HepG2 (cell line): Measurements from ENCODE around the gene SETD5. TPM values are rescaled to one million over a fixed set of nuclear protein-coding genes. Genes with fewer than 3 reads are reported as not detected.

Experiments
- ATAC-seq: fragments of 200-7000 bp; cut with Tn5 transposase; 3 replicates; pipeline ENCODE4 v1.9.1; 2020; ENCODE audit warnings: mild to moderate bottlenecking, moderate library complexity
- BruUV-seq: library from RNA; stranded (reverse); fragments of 400-500 nt; replicated peaks from 2 replicates; lab custom pipeline; 2021; lab: Mats Ljungman, UMichigan
- CTCF ChIA-PET: fragments of 300-600 bp; formaldehyde crosslinking; extraction: SDS; loops from one replicate; lab custom pipeline; 2021; ENCODE audit warnings: low total read pairs, inconsistent platforms, low intra/inter-chr PET ratio; lab: Yijun Ruan, JAX
- POLR2A ChIA-PET: fragments of 350-600 bp; sonication (Branson Sonifier 250); formaldehyde crosslinking; loops from one replicate; lab custom pipeline; 2020; ENCODE audit warnings: antibody characterized with exemption, inconsistent platforms; lab: Yijun Ruan, JAX
- DNase-seq: peaks from one replicate; pipeline ENCODE4 v3.0.0-alpha.2; 2015; ENCODE audit warnings: low spot score
- FAIRE-seq: peaks from 3 replicates; lab custom pipeline; 2011; peaks lifted over from hg19 to GRCh38; lab: Jason Lieb, UNC
- H2AFZ ChIP-seq: one replicate; pipeline ENCODE4 v1.6.1; 2011; ENCODE audit warnings: low read length, inconsistent platforms
- H3K27ac ChIP-seq: fragments of 300-600 bp; 3 replicates; pipeline ENCODE4 v1.8.0; 2011; ENCODE audit warnings: mixed run types, mild to moderate bottlenecking, mixed read lengths, low read length, inconsistent platforms; ENCODE audit not compliant: insufficient read depth; ENCODE audit errors: extremely low read length
- H3K27me3 ChIP-seq, 2 experiments: fragments of 200-600 bp in 1 of 2; 2 replicates in 1 of 2; 3 replicates in 1 of 2; pipeline versions ENCODE4 v1.6.0 to v1.8.0; 2011; ENCODE audit warnings: low read length in 2 of 2, mild to moderate bottlenecking in 2 of 2, moderate library complexity in 2 of 2, inconsistent platforms in 1 of 2; ENCODE audit not compliant: insufficient read depth in 2 of 2, control insufficient read depth in 1 of 2
- H3K36me3 ChIP-seq, 2 experiments: fragments of 200-600 bp in 1 of 2; replicated peaks in 1 of 2; 2 replicates in 1 of 2; 3 replicates in 1 of 2; pipeline versions ENCODE4 v1.5.1 to v1.8.0; 2011; ENCODE audit warnings: low read length in 2 of 2, inconsistent platforms in 1 of 2; ENCODE audit not compliant: insufficient read depth in 2 of 2, control insufficient read depth in 1 of 2
- H3K4me1 ChIP-seq: 2 replicates; pipeline ENCODE4 v1.5.1; 2012; ENCODE audit warnings: low read length, inconsistent platforms; ENCODE audit not compliant: insufficient read depth
- H3K4me2 ChIP-seq: 2 replicates; pipeline ENCODE4 v1.6.0; 2011; ENCODE audit warnings: low read depth, low read length, inconsistent platforms
- H3K4me3 ChIP-seq, 3 experiments: fragments of 200-600 bp in 1 of 3; sonication (generic), shearing (Covaris generic) in 1 of 3; replicated peaks in 1 of 3; 2 replicates each; pipeline ENCODE4 v1.5.1; 2011 to 2016; ENCODE audit warnings: low read length in 3 of 3, inconsistent platforms in 2 of 3, low read depth in 2 of 3, mild to moderate bottlenecking in 2 of 3, control low read depth in 1 of 3, mixed read lengths in 1 of 3; ENCODE audit not compliant: insufficient read depth in 1 of 3
- H3K79me2 ChIP-seq: one replicate; pipeline ENCODE4 v1.6.1; 2011; ENCODE audit warnings: low read length, inconsistent platforms; ENCODE audit not compliant: insufficient read depth
- H3K9ac ChIP-seq: 2 replicates; pipeline ENCODE4 v1.6.0; 2011; ENCODE audit warnings: mild to moderate bottlenecking, low read depth, low read length, inconsistent platforms; ENCODE audit not compliant: insufficient read depth
- H3K9me3 ChIP-seq: 2 replicates; pipeline ENCODE4 v1.5.1; 2012; ENCODE audit warnings: mild to moderate bottlenecking, low read length
- H4K20me1 ChIP-seq: 2 replicates; pipeline ENCODE4 v1.6.0; 2011; ENCODE audit warnings: inconsistent platforms, mild to moderate bottlenecking, low read length, moderate library complexity; ENCODE audit not compliant: insufficient read depth
- ATF4 ChIP-seq, 2 experiments: fragments of 450-650 bp in 1 of 2; sonication (generic) in 1 of 2; formaldehyde crosslinking; IDR thresholded peaks; 2 replicates each; pipeline versions ENCODE4 v1.5.0 to v1.8.0; 2020 to 2022; ENCODE audit warnings: mild to moderate bottlenecking in 1 of 2, missing genetic modification reagents in 1 of 2
- BRD4 ChIP-seq: sonication (generic); formaldehyde crosslinking; IDR thresholded peaks from 2 replicates; pipeline ENCODE4 v1.4.0; 2020; ENCODE audit warnings: missing genetic modification reagents
- GATAD1 ChIP-seq: IDR thresholded peaks from 2 replicates; pipeline ENCODE4 v1.6.1; 2016; ENCODE audit warnings: missing genetic modification reagents, missing compliant biosample characterization
- GTF3A ChIP-seq: sonication (generic); formaldehyde crosslinking; conservative IDR thresholded peaks from 2 replicates; pipeline ENCODE4 v1.4.0; 2020; ENCODE audit warnings: mild to moderate bottlenecking, missing genetic modification reagents
- HMG20B ChIP-seq: conservative IDR thresholded peaks from 2 replicates; pipeline ENCODE4 v1.6.1; 2016; ENCODE audit warnings: missing genetic modification reagents, missing compliant biosample characterization
- HNF4A ChIP-seq: sonication (generic); formaldehyde crosslinking; IDR thresholded peaks from 2 replicates; pipeline ENCODE4 v1.4.0; 2020; ENCODE audit warnings: missing genetic modification reagents
- MAFF ChIP-seq: IDR thresholded peaks from 2 replicates; pipeline ENCODE4 v1.6.1; 2011; ENCODE audit warnings: low read depth, low read length, improper control_type of control experiment
- MEIS1 ChIP-seq: sonication (generic); formaldehyde crosslinking; IDR thresholded peaks from 2 replicates; pipeline ENCODE4 v1.9.0; 2021; ENCODE audit warnings: mild to moderate bottlenecking, missing genetic modification reagents, moderate library complexity, borderline replicate concordance
- NAIF1 ChIP-seq: sonication (generic); formaldehyde crosslinking; IDR thresholded peaks from 2 replicates; pipeline ENCODE4 v1.5.0; 2020; ENCODE audit warnings: mild to moderate bottlenecking, missing genetic modification reagents, borderline replicate concordance
- RBM22 ChIP-seq: fragments of 200-400 bp; formaldehyde crosslinking; optimal IDR thresholded peaks from 2 replicates; pipeline ENCODE3; 2017; ENCODE audit warnings: mild to moderate bottlenecking, low read length, moderate library complexity
- RCOR2 ChIP-seq: IDR thresholded peaks from 2 replicates; pipeline ENCODE4 v1.6.1; 2016; ENCODE audit warnings: missing biosample characterization, missing genetic modification reagents
- ZMYM2 ChIP-seq: sonication (generic); formaldehyde crosslinking; IDR thresholded peaks from 2 replicates; pipeline ENCODE4 v1.8.0; 2022; ENCODE audit warnings: mild to moderate bottlenecking, missing genetic modification reagents
- WGBS: methylation state at CpG from one replicate; pipeline ENCODE4 v1.1.6; 2017; ENCODE audit warnings: low lambda C conversion rate; 5-methylcytosine and 5-hydroxymethylcytosine counted together
- in situ Hi-C: cut with HindIII; loops from 2 replicates; pipeline ENCODE4 v1.10.0; 2017; ENCODE audit warnings: low pct_unique_long_range_greater_than_20kb; ENCODE audit not compliant: extremely low pct_ligation_motif_present
- intact Hi-C: fragments of 100-400 bp; cut with micrococcal nuclease; formaldehyde crosslinking; loops from one replicate; pipeline ENCODE4 v1.10.0; 2022; ENCODE audit not compliant: unreplicated experiment
- polyA plus RNA-seq, 8 experiments: library from polyadenylated mRNA; depleted of rRNA in 3 of 8; stranded (reverse) in 7 of 8; unstranded in 1 of 8; fragments of >200 nt; fragmentation: Illumina TruSeq in 4 of 8; extraction: Trizol in 4 of 8; gene quantifications; 2 replicates each; pipeline versions ENCODE4 v1.2.1 to v1.2.3, GENCODE V29; 2011 to 2016; ENCODE audit warnings: low read depth in 4 of 8, missing spikeins in 1 of 8, mixed read lengths in 1 of 8; ENCODE audit not compliant: insufficient read depth in 1 of 8
- total RNA-seq, 5 experiments: library from RNA; depleted of rRNA; stranded (reverse); fragments of >200 nt; fragmentation: Illumina TruSeq; extraction: Trizol; gene quantifications; 2 replicates each; pipeline ENCODE4 v1.2.3, GENCODE V29; 2016; ENCODE audit warnings: low read depth in 1 of 5
- TF ChIP-seq, protein P1 (sequence below): sonication (generic); formaldehyde crosslinking; IDR thresholded peaks from 2 replicates; pipeline ENCODE4 v1.4.0; 2020; ENCODE audit warnings: missing genetic modification reagents

Gene SETD5
- total and polyA plus RNA-seq, 2 of the 13 experiments (the other 11 are each of a cell fraction or from before 2014, with no cell fraction given), result 46.8 to 95.8 TPM

DNA sequence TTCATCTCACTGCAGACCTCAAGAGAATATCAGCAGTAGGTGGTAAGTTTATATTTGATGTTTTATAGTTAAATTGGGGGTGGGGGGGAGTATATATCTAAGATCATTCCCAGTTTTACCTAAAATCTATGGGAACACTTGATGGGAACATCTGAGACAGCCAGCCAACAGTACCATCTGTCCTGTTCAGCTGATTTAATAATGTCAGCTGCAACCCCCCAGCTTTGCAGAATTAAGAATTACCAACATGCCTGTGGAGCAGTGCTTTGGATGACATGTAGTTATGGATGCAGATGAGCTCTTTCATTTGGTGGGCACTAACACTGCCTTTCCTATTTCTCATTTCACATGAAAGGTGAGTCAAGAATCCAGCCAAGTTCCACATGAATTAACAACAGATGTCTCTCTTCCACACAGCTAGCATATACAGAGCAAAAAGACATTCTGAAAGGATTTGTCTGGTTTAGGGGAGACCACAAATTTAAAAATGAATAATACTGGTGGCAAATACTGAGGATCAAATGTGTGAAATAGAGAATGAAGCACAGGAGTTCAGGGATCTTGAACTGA, 76.2 kb downstream of the SETD5 start (continued):
- TF ChIP-seq, protein P1, sequence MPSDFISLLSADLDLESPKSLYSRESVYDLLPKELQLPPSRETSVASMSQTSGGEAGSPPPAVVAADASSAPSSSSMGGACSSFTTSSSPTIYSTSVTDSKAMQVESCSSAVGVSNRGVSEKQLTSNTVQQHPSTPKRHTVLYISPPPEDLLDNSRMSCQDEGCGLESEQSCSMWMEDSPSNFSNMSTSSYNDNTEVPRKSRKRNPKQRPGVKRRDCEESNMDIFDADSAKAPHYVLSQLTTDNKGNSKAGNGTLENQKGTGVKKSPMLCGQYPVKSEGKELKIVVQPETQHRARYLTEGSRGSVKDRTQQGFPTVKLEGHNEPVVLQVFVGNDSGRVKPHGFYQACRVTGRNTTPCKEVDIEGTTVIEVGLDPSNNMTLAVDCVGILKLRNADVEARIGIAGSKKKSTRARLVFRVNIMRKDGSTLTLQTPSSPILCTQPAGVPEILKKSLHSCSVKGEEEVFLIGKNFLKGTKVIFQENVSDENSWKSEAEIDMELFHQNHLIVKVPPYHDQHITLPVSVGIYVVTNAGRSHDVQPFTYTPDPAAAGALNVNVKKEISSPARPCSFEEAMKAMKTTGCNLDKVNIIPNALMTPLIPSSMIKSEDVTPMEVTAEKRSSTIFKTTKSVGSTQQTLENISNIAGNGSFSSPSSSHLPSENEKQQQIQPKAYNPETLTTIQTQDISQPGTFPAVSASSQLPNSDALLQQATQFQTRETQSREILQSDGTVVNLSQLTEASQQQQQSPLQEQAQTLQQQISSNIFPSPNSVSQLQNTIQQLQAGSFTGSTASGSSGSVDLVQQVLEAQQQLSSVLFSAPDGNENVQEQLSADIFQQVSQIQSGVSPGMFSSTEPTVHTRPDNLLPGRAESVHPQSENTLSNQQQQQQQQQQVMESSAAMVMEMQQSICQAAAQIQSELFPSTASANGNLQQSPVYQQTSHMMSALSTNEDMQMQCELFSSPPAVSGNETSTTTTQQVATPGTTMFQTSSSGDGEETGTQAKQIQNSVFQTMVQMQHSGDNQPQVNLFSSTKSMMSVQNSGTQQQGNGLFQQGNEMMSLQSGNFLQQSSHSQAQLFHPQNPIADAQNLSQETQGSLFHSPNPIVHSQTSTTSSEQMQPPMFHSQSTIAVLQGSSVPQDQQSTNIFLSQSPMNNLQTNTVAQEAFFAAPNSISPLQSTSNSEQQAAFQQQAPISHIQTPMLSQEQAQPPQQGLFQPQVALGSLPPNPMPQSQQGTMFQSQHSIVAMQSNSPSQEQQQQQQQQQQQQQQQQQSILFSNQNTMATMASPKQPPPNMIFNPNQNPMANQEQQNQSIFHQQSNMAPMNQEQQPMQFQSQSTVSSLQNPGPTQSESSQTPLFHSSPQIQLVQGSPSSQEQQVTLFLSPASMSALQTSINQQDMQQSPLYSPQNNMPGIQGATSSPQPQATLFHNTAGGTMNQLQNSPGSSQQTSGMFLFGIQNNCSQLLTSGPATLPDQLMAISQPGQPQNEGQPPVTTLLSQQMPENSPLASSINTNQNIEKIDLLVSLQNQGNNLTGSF (CRISPR knock-in tag), result no peak
- TF ChIP-seq ATF4 (CRISPR knock-in tag; IDR thresholded peaks at IDR 0.05) (no peak), BRD4 (CRISPR knock-in tag) (no peak), HMG20B (CRISPR knock-in tag) (no peak)

- POLR2A ChIA-PET, result no interaction called here
- Histone ChIP-seq H3K4me2 (no peak overlapping the region), H3K36me3 (peaks cover 44 to 92% of the 10 kb centered on the region in 2 experiments), H3K4me3 (no peak overlapping the region), H3K9me3 (no peaks in the 10 kb centered on the region), H3K79me2 (no peaks in the 10 kb centered on the region), H3K4me1 (no peaks in the 10 kb centered on the region), H3K27me3 (no peaks in the 10 kb centered on the region), H3K9ac (no peak overlapping the region), H4K20me1 (peaks cover 3% of the 10 kb centered on the region; the same call in 1 of the 2 replicates), H2AFZ (no peak overlapping the region), H3K27ac (no peak overlapping the region)
- ATAC-seq (no peak), FAIRE-seq (no peak), DNase-seq (no peak)
- in situ Hi-C loops, result no loop called here
- WGBS, result over 99% methylated on average over 6 of the region's 6 CpGs
- BruUV-seq, result no TSS peak
- intact Hi-C loops, result no loop called here
- TF ChIP-seq RCOR2 (CRISPR knock-in tag) (no peak), HNF4A (CRISPR knock-in tag) (no peak), NAIF1 (CRISPR knock-in tag) (no peak), GATAD1 (CRISPR knock-in tag) (no peak), RBM22 (peak; percentile 88), ZMYM2 (CRISPR knock-in tag) (no peak), MEIS1 (no peak), MAFF (no peak), GTF3A (CRISPR knock-in tag) (no peak)
- CTCF ChIA-PET, result no interaction called here
Observed at GRCh38 chr3:9474482-9474881, 77.1 kb downstream of the SETD5 start.
